ENCODE results near the gene UGT1A9.

The UGT1A9 gene

DNA sequence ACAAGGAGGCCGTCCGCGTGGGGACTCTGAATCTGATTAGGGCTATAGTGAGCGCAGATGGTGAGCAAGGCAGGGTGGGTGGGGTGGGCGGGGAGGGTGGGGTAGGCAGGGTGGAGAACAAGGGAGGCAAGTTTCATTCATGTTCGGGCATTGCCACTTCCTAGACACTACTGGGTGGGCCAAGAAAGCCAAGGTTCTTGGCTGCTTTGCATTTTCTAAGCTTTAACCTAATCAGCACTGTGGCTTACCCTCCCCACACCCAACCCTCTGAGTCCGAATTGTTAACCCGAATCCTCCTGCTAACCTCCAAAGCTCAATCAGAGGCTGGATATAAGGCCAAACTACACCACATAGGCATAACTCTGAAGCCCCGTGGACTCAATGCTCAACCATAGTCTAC is 124.6 kb downstream of the UGT1A9 start:
- no peak for DNase-seq (ENCODE audit: low spot score)

DNA sequence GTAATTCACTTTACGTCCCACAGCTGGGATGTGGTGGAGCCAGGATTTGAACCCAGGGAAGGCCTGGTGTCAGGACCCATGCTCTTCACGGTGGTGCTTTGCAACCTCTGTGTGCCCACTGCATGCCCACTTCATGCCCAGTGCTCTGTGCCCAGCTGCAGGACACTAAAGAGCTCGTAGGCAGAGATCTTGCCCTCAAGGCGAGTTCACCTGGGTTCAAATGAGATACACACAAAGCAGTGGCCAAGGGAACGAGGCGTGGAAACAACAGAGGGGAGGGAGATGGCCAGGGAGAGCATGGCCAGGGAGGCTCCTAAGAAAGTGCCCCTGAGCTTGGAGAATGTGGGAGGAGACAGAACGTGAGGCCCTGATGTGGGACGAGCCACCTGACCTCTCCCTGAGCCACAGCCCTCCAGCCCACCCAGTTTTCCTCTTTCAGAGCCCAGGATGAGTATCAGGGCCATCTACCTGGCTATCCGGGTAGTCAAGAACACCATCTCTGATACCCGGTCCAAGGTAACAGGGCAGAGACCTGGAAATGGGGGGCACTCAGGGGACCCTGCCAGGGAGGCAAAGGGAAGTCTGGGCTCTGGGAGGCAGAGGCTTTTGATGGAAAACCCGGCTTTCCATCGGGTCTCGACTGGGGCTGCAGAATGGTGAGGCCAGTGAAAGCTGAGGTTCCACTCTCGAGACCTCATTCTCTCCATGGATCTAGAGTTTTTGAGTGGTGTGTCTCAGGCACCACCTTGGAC is 126.8 kb downstream of the UGT1A9 start:
- DNase-seq (ENCODE audit: low spot score), result no peak

DNA sequence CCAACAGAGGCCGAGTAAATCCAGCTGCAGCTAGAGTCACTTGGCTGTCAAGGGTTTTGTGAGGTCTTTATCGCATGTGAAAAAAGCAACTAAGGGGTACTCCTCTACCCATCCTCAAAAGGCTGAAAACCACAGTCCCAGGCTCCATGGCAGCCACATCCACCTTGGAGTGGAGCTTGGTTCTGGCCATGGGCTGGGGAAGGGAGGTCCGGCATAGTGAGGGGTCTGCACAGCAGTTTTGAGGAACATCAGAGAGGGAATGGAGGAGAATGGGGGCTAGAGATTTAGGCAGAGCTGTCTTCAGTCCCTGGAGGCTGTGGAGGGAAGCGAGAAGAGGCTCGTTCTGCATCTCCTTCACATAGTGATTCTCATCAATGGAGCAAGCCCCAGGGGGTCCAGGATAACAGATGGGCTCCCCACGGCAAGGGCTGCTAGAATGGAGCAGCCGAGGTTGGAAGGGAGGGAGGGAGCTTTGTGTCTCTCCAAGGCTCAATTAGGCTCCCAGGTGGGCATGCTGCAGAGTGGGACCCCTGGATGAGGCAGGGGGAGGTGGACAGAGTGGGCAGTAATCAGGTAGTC is 127.5 kb downstream of the UGT1A9 start:
- peak; percentile 4 for DNase-seq (ENCODE audit: low spot score)

DNA sequence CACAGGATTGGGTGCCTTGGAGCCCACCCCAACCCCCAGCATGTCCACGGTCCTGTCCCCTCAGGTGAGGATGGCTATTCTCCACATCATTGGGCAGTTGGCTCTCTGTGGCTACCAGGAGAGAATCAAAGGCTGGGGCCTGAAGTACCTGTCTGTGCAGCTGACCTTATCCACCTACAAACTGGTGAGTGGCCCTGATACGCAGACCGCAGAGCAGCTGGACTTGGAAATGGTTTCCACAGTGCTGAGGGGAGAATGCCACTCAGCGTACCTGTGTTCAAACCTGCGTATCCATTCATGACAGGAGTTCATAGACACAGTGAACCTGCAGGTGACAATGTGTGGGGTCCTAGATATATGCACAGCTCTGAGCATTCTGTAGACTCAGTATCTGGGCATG is 128.0 kb downstream of the UGT1A9 start:
- DNase-seq (ENCODE audit: low spot score), result no peak

DNA sequence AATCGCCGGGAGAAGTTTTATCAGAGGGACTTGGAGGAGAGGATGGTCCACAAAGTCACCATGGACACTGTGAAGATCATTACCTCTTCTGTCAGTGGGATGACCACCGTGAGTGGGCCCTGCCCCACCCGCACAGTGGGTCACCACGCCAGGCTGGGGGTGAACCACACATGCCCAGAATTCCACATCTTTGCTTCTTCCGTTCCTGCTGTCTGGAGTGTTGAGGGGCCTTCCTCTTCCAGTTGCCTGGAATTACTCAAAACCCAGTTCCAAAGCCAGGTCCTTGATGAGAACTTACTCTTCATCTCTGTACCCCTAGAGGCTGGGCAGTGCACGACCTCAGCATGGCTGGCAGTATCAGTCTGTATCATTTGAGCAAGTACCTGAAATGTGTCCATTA is 128.5 kb downstream of the UGT1A9 start:
- DNase-seq (ENCODE audit: low spot score), result no peak

DNA sequence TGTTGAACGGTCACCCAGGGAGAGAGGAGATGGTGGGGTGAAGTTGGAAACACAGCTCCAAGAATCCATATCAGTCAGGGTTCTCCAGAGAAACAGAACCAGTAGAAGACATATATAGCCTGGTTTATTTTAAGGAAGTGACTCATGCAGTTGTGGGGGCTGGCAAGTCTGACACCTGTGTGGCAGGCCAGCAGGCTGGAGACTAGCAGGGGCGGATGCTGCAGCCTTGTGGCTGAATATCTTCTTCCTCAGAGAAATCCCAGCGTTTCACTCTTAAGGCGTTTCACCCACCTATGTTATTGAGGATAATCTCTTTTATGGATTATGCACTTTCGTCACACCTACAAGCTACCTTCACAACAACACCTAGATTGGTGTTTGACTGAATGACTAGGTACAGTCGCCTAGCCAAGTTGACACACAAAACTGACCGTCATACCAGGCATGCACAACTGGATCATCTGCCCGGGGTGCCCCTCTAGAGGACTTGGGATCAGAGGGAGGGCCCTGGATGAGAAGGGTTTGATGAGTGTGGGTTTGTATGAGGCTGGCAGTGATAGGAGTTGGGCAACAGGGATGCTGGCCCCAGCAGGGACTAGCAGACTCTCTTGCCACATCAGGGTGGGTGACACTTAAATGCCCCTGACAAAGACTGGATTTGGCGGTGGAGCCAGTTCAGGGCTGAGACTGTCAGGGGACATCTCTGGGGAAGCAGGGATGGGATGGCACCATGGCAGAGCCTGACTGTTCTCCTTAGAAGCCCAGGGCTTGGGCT is 129.8 kb downstream of the UGT1A9 start:
- no peak for DNase-seq (ENCODE audit: low spot score)

DNA sequence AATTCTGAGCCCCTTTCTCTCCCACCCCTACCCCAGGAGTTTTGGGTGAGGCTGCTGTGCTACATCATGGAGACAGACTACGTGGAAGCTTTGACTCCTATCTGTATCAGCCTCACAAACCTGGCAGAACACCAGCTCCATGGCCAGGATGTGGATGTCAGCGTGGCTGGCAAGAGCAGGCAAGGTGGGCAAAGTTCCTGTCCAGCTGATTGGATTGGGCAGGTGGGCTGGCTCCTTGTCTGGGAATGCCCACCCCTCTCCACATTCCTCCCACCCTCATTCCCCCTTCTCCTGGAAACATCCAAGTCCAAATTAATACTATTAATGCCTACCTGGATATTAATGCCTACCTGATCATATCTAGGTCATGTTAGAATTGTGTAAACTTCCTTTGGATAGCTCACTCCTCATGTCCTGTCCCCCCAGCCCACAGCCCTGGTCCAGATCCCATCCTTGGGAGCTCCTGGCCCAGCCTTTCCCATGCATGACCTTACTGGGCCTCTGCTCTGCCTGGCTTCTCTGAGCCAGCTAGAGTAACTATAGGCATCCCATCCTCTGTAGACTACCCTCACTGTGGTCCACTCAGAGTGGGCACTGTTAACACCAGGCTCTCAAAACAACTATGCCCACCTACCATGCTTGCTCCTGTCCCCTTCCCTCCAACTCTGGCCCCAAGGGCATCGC is 130.6 kb downstream of the UGT1A9 start:
- DNase-seq (ENCODE audit: low spot score), result no peak

DNA sequence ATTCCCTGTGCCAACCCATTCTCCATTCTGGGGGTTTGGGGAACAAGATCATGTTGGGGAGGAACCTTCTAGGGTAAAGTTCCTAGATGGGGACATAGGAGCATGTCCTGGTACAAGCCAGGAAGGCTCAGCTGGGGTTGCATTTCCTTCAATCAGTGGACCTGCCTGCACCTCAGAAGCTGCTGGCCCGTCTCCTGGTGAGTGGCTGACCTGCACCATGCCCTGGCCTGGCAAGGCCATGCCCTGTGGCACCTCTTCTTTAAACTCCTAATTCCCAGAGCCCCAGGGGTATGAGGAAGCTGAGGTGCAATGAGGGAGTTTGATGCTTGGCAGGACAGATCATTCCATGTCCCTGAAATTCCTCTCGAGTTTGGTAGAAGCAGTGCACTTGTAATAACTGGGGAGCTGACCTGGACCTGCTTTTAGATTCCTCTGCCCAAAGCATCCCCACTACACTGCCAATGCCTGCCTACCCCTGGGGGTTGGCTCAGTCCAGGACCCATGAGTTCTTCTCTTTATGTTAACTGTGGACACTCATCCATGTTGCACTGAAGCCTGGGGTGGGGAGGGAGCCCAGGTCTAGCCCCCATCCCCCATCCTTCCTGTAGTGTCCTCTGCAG is 131.7 kb downstream of the UGT1A9 start:
- DNase-seq (ENCODE audit: low spot score), result no peak

DNA sequence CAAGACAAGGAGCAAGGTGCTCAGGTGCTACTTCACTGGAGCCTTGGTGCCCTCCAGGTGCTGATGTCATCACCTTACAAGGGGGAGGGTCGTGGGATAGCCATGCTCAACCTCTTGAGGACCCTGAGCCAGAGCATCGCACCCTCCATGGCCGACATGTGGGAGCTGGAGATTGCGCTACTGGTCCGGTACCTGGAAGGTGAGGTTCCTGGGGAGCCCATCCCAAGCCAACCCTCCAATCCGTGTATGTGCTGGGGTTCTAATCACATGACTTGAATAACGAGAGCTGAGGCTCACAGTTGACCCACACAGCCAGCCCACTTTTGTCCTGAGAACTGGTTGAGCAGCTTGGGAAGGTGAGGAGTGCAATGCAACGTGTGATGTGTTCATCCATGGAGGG is 132.3 kb downstream of the UGT1A9 start:
- no peak for DNase-seq (ENCODE audit: low spot score)

DNA sequence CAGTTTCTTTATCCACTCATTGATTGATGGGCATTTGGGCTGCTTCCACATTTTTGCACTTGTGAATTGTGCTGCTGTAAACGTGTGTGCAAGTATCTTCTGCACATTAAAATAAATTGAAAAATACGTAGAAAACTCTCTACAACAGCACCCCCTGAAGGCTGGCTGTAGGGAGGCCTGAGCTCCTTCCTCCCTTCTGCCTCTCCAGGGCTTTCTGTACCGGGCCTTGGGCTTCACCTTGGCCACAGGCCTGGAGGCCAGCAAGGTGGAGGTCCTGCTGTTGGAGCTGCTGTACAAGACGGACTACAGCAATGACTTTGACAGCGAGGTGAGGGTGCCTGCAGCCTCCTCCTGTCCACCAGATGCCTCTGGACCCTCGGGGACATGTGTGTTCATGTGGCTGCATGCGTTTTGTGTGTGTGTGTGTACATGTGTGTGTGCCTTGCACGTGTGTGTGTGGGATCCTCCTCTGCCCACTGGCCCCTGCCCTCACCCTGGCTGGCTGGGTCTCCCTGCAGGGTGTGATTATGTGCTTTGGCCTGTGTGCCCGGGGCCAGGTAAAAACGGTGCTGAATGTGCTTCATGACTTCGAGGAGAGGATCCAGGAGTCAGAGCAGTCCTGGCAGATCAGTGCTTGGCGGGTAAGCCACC is 135.6 kb downstream of the UGT1A9 start:
- no peak for DNase-seq (ENCODE audit: low spot score)

DNA sequence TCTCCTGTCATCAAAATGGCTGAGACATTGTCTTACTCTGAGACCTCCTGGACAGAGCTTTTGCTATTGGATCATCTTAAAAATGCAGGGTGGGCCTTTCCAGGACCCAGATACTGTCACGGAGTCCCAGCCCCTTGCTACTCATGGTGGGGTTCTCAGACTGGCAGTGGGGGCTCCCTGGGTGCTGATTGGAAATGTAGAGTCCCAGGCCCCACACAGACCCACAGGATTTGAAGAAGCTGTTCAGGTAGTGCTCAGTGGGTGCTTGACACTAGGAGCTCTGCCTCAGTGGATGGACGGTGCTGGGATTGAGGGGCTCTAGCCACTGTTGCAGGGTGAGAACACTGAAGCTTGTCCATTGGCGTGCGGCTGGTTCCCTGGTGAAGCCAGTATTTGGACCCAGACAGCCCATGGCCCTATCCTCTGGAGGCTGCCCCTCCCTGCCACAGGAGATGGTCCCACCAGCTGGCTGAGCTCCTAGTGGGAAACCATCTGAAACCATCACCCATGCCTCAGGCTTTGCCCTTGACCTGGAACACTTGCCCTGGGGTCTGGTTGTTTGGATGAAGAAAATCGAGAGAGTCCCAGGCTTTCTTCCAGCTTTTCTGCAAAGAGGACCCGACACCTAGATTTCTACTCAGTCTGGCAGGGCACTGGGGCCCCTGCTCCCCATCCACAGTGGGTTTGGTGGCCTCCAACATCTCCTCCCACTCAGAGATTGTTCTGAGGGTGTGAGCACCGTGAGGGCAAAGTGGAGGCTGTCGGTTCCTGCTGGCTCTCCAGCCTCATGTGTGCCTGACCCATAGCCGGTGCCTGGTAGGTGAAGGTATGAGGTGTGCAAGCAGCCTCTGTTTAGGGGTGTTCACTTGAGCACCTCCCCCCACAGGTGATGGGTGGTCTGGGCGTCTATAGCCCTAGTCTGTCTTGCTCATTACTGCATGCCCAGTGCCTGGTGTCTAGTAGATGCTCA is 136.6 kb downstream of the UGT1A9 start:
- DNase-seq (ENCODE audit: low spot score), result no peak

DNA sequence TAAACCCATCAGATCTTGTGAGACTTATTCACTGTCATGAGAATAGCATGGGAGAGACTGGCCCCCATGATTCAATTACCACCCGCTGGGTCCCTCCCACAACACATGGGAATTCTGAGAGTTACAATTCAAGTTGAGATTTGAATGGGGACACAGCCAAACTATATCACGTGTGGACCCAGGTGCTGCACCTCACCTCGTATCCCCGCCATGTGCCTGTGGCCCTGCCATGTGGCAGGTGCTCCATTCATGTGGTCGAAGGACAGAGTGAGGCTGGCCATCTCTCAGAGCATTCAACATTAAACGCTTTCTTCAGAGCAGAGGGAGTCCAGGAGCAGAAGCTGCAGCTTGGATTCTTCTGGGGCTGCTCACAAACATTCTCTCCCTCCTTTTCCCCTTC is 138.7 kb downstream of the UGT1A9 start:
- DNase-seq (ENCODE audit: low spot score), result no peak

DNA sequence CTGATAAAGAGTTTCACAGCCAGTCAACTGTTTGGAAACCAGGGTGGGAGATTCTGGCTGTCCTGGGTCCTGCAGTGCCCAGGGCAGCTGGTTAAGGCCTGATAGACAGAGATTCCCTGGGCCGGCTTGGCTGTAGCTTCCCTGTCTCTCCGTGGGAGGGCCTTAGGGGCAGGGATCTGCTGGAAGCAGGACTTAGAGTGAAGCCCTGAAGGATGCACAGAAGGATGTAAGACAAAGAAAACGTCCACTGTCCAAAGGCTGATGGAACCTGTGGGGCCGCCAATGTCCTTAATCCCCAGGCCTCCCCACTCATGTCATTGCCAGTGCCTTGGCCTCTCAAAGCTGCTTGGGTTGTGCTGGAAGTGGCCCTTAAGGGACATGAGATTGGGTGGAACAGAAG is 139.4 kb downstream of the UGT1A9 start:
- DNase-seq (ENCODE audit: low spot score), result no peak

DNA sequence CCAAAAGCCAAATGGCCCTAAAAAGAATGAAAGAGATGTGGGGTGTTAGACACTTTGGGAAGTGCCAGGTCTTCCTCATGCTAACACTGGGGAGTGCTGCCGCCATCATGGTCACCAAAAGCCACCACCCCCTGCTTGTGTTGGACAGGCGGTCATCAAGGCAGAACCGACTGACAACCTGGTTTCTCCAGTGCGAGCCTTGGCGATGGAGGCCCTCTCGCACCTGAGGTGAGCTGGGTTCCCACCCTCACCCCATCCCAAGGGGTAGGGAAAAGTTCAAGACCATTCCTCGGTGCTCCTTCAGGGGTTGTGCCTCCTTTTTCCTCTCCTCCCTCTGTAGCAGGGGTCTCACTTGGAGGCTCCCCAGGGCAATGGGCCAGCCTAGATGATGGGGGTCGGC is 140.0 kb downstream of the UGT1A9 start:
- no peak for DNase-seq (ENCODE audit: low spot score)

DNA sequence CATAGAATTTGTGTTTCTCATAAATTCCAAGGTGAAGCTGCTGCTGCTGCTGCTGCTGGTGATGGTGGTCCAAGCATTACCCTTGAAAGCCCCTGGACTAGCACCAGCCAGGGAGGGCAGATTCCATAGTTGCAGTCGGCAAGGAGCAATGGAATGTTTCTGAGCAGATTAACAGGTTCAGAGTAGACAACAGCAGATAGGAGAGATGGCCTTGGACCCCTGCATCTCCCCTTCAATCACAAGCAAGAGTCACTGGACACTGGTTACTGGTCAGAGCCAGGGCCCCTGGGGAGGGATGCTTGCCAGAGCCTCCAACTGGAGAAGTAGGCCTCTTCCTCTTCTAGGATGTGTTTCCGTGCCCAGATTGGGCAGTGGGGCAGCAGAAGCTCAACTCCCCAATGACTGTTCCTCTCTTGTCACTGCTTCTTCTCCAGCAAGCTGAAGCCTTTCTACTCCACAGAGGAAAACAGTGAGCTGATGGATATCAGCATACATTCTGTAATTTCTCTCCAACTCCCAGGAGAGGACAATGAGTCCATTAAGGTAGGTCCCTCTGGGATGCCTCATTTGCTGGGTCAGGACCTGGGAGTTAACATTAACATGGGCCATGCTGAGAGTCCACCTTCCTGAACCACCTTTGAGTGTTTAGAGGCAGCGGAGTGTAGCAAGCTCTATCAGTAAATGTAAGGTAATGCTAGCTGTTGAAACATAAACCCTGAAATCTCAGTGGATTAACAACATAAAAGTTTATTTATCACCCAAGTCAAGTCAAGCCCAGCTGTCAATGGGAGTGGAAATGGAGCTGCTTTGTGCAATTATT is 141.7 kb downstream of the UGT1A9 start:
- no peak for DNase-seq (ENCODE audit: low spot score)

DNA sequence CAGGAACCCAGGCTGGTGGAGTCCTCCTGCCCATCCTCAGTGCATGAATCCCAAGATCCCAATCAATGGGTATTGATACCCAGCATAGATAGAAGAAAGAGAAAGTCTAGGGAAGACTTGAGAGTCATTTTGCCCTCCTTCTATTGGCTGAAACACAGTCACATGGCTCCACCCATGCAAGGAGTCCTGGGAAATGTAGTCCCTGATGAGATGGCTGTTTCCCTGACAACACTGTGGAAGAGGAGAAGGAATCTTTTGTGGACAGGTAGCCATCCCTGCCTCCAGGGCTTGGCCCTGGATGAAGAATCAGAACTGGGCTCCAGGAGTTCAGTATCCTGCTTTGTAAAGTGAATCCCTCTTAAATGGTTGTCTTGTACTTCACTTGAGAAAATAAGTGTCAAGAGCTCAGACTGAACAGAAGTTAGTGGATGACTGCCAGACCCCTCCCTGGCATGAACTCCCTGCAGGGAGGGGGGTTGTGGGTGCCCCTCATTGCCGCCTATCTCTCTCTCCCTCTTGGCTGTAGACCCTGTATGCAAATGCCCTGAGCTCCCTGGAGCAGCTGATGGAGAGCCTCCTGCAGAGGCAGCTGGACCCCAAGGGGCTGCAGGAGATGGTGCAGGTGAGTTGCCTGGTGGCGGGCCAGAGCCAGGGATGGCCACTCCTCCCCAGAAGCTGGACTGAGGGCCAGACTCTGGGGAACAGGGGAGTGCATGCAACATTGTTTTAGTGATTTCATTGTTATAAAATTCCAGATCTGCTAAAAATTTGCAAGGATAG is 142.5 kb downstream of the UGT1A9 start:
- no peak for DNase-seq (ENCODE audit: low spot score)

DNA sequence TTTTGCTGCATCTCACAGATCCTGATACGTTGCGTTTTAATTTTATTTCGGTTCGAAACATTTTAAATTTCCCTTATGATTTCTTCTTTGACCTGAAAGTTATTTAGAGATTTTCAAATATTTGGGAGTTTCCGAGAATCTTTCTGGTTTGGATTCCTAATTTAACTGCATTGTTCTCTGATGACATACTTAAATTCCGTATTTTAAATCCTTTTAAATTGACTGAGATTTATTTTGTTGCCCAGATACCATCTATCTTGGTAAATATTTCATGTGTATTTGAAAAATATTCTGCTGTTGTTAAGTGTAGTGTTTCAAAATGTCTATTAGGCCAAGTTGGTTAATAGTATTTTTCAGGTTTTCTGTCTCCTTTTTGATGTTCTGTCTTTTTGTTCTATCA is 144.2 kb downstream of the UGT1A9 start:
- no peak for DNase-seq (ENCODE audit: low spot score)

DNA sequence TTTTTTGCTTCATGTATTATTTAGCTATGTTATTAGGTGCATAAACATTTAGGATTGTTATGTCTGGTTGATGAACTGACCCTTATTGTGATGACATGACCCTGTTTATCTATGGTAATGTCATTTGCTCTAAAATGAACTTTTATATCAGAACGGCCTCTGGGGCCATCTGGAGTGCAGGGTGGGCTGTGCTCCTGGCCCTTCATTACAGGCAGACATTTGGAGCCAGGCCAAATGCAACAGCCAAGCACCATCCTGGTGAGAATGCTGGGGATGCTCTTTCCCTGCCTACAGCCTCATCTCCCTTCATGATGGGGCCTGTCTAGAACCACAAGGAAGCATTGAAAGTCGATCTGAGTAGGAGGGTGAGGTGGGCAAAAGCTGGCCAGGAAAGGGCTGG is 144.6 kb downstream of the UGT1A9 start:
- DNase-seq (ENCODE audit: low spot score), result no peak

DNA sequence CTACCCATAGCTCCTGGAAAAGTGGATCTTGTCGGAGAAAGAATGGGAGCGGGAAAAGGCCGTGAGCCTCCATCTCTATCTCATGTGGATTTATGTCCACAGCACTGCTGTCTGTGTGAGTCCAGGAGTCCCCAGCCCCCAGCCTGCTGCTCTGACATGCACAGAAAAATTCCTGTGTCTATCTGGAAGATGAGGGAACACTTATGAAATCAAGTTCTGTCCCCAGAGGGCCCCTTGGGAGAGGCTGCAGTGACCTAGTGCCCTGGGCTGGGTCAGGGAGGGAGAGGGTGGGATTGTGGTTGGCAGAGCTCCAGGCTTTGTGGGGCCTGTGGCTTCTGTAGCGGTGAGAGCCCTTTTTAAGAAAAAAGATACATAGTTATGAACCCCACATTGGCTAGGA is 145.1 kb downstream of the UGT1A9 start:
- no peak for DNase-seq (ENCODE audit: low spot score)
